ENCODE data around the gene ATP5PF. TPM values are rescaled to one million over a fixed set of nuclear protein-coding genes. Genes with fewer than 3 reads are reported as not detected.
"Not testable (repeated sequence)": the region's sequence is repeated elsewhere in the genome, so short reads cannot be mapped to it uniquely, and the experiment has no call there.

The ATP5PF gene
- total and polyA plus RNA-seq, 2 donors (not counting 3 experiments of a cell fraction or from before 2014, with no cell fraction given) = 132 to 194 TPM

GRCh38 chr21:25700741-25701140 lies 34.0 kb downstream of the ATP5PF start:
- Histone ChIP-seq H3K27me3 (ENCODE audit: control insufficient read depth in 2 of 2, insufficient read depth in 2 of 2, low read length in 2 of 2) (no peaks in the 10 kb centered on the region), H2AFZ (ENCODE audit: low read depth, low read length) (no peak overlapping the region), H3K79me2 (ENCODE audit: control insufficient read depth, insufficient read depth, low read length) (no peaks in the 10 kb centered on the region), H4K20me1 (replicated peaks; ENCODE audit: control insufficient read depth, extremely low read depth, insufficient read depth, low read length) (no peaks in the 10 kb centered on the region), H3K9ac (replicated peaks; ENCODE audit: extremely low read depth, insufficient read depth, low read length) (no peak overlapping the region), H3K4me2 (ENCODE audit: insufficient read depth, low read length) (no peak overlapping the region), H3K4me1 (ENCODE audit: control insufficient read depth, extremely low read depth, insufficient read depth, low read length) (no peaks in the 10 kb centered on the region), H3K9me1 (replicated peaks; ENCODE audit: control insufficient read depth, extremely low read depth, insufficient read depth, low read length) (no peaks in the 10 kb centered on the region), H3K27ac (ENCODE audit: insufficient read depth, low read depth, low read length) (no peak overlapping the region), H3K4me3 (replicated peaks in 1 of 3; ENCODE audit: insufficient read depth in 1 of 3, low read depth in 1 of 3, low read length in 3 of 3) (no peak overlapping the region), H3K36me3 (ENCODE audit: control insufficient read depth in 2 of 2, extremely low read depth in 1 of 2, insufficient read depth in 2 of 2, low read length in 2 of 2) (no peaks in the 10 kb centered on the region), H3K9me3 (replicated peaks; ENCODE audit: control insufficient read depth, insufficient read depth, low read length) (no peaks in the 10 kb centered on the region)
- FAIRE-seq = no peak
- dilution Hi-C loops (cut with MboI; ENCODE audit: extremely low pct_ligation_motif_present, low sequenced_read_pairs) (no loop called here), intact Hi-C loops (cut with micrococcal nuclease) (no loop called here)
- ChIA-PET CTCF (interaction anchor here (1.0 kb wide), 1 partner anchor 17 kb away, joined by 4 read pairs; no protein-coding TSS in a partner anchor), POLR2A (no interaction called here)
- no peak for TF ChIP-seq MYC (IDR thresholded peaks at IDR 0.05; ENCODE audit: low read depth, low read length)
- no peak for TF ChIP-seq FOS (IDR thresholded peaks at IDR 0.05; ENCODE audit: borderline replicate concordance, insufficient read depth, low read length)
- no peak for DNase-seq (ENCODE audit: low read depth, low spot score)
- no TSS peak for BruUV-seq (replicated peaks)

- H3K9me3 ChIP-seq (replicated peaks; ENCODE audit: control insufficient read depth, insufficient read depth, low read length); H3K4me3 ChIP-seq (replicated peaks in 1 of 3; ENCODE audit: insufficient read depth in 1 of 3, low read depth in 1 of 3, low read length in 3 of 3); H3K4me1 ChIP-seq (ENCODE audit: control insufficient read depth, extremely low read depth, insufficient read depth, low read length); H3K9ac ChIP-seq (replicated peaks; ENCODE audit: extremely low read depth, insufficient read depth, low read length); H3K27ac ChIP-seq (ENCODE audit: insufficient read depth, low read depth, low read length); H3K79me2 ChIP-seq (ENCODE audit: control insufficient read depth, insufficient read depth, low read length); POLR2A ChIA-PET; H3K4me2 ChIP-seq (ENCODE audit: insufficient read depth, low read length); dilution Hi-C loops (cut with MboI; ENCODE audit: extremely low pct_ligation_motif_present, low sequenced_read_pairs); H2AFZ ChIP-seq (ENCODE audit: low read depth, low read length); H3K36me3 ChIP-seq (ENCODE audit: control insufficient read depth in 2 of 2, extremely low read depth in 1 of 2, insufficient read depth in 2 of 2, low read length in 2 of 2); DNase-seq (ENCODE audit: low read depth, low spot score); intact Hi-C loops (cut with micrococcal nuclease); H3K9me1 ChIP-seq (replicated peaks; ENCODE audit: control insufficient read depth, extremely low read depth, insufficient read depth, low read length); H3K27me3 ChIP-seq (ENCODE audit: control insufficient read depth in 2 of 2, insufficient read depth in 2 of 2, low read length in 2 of 2); FAIRE-seq; H4K20me1 ChIP-seq (replicated peaks; ENCODE audit: control insufficient read depth, extremely low read depth, insufficient read depth, low read length); CTCF ChIA-PET; BruUV-seq (replicated peaks): not testable (repeated sequence)
Measured at GRCh38 chr21:25695461-25695860, 39.2 kb downstream of the ATP5PF start.
